Erythroblast (primary cell): ENCODE data around the gene ELP2.

Source experiments
- GATA1 ChIP-seq: IDR thresholded peaks from 2 replicates; pipeline ENCODE4 v1.6.1; 2011; ENCODE audit warnings: low read depth, mild to moderate bottlenecking, control low read depth, low read length, moderate library complexity
- POLR2A ChIP-seq: IDR thresholded peaks from 2 replicates; pipeline ENCODE4 v1.6.1; 2011; ENCODE audit warnings: mild to moderate bottlenecking, low read length

GRCh38 chr18:36109737-36110136 lies 20.0 kb upstream of the ELP2 start:
- TF ChIP-seq POLR2A: no peak
- no peak for TF ChIP-seq GATA1
